HepG2 (cell line): Measurements from ENCODE around the gene MOG. TPM values are rescaled to one million over a fixed set of nuclear protein-coding genes. Genes with fewer than 3 reads are reported as not detected.

Source experiments
- ATAC-seq: fragments of 200-7000 bp; cut with Tn5 transposase; 3 replicates; pipeline ENCODE4 v1.9.1; 2020; ENCODE audit warnings: mild to moderate bottlenecking, moderate library complexity
- BruUV-seq: library from RNA; stranded (reverse); fragments of 400-500 nt; replicated peaks from 2 replicates; lab custom pipeline; 2021; lab: Mats Ljungman, UMichigan
- CTCF ChIA-PET: fragments of 300-600 bp; formaldehyde crosslinking; extraction: SDS; loops from one replicate; lab custom pipeline; 2021; ENCODE audit warnings: low total read pairs, inconsistent platforms, low intra/inter-chr PET ratio; lab: Yijun Ruan, JAX
- POLR2A ChIA-PET: fragments of 350-600 bp; sonication (Branson Sonifier 250); formaldehyde crosslinking; loops from one replicate; lab custom pipeline; 2020; ENCODE audit warnings: antibody characterized with exemption, inconsistent platforms; lab: Yijun Ruan, JAX
- DNase-seq: peaks from one replicate; pipeline ENCODE4 v3.0.0-alpha.2; 2015; ENCODE audit warnings: low spot score
- FAIRE-seq: peaks from 3 replicates; lab custom pipeline; 2011; peaks lifted over from hg19 to GRCh38; lab: Jason Lieb, UNC
- H2AFZ ChIP-seq: one replicate; pipeline ENCODE4 v1.6.1; 2011; ENCODE audit warnings: low read length, inconsistent platforms
- H3K27ac ChIP-seq: fragments of 300-600 bp; 3 replicates; pipeline ENCODE4 v1.8.0; 2011; ENCODE audit warnings: mixed run types, mild to moderate bottlenecking, mixed read lengths, low read length, inconsistent platforms; ENCODE audit not compliant: insufficient read depth; ENCODE audit errors: extremely low read length
- H3K27me3 ChIP-seq, 2 experiments: fragments of 200-600 bp in 1 of 2; 2 replicates in 1 of 2; 3 replicates in 1 of 2; pipeline versions ENCODE4 v1.6.0 to v1.8.0; 2011; ENCODE audit warnings: low read length in 2 of 2, mild to moderate bottlenecking in 2 of 2, moderate library complexity in 2 of 2, inconsistent platforms in 1 of 2; ENCODE audit not compliant: insufficient read depth in 2 of 2, control insufficient read depth in 1 of 2
- H3K36me3 ChIP-seq, 2 experiments: fragments of 200-600 bp in 1 of 2; replicated peaks in 1 of 2; 2 replicates in 1 of 2; 3 replicates in 1 of 2; pipeline versions ENCODE4 v1.5.1 to v1.8.0; 2011; ENCODE audit warnings: low read length in 2 of 2, inconsistent platforms in 1 of 2; ENCODE audit not compliant: insufficient read depth in 2 of 2, control insufficient read depth in 1 of 2
- H3K4me1 ChIP-seq: 2 replicates; pipeline ENCODE4 v1.5.1; 2012; ENCODE audit warnings: low read length, inconsistent platforms; ENCODE audit not compliant: insufficient read depth
- H3K4me2 ChIP-seq: 2 replicates; pipeline ENCODE4 v1.6.0; 2011; ENCODE audit warnings: low read depth, low read length, inconsistent platforms
- H3K4me3 ChIP-seq, 3 experiments: fragments of 200-600 bp in 1 of 3; sonication (generic), shearing (Covaris generic) in 1 of 3; replicated peaks in 1 of 3; 2 replicates each; pipeline ENCODE4 v1.5.1; 2011 to 2016; ENCODE audit warnings: low read length in 3 of 3, inconsistent platforms in 2 of 3, low read depth in 2 of 3, mild to moderate bottlenecking in 2 of 3, control low read depth in 1 of 3, mixed read lengths in 1 of 3; ENCODE audit not compliant: insufficient read depth in 1 of 3
- H3K79me2 ChIP-seq: one replicate; pipeline ENCODE4 v1.6.1; 2011; ENCODE audit warnings: low read length, inconsistent platforms; ENCODE audit not compliant: insufficient read depth
- H3K9ac ChIP-seq: 2 replicates; pipeline ENCODE4 v1.6.0; 2011; ENCODE audit warnings: mild to moderate bottlenecking, low read depth, low read length, inconsistent platforms; ENCODE audit not compliant: insufficient read depth
- H3K9me3 ChIP-seq: 2 replicates; pipeline ENCODE4 v1.5.1; 2012; ENCODE audit warnings: mild to moderate bottlenecking, low read length
- H4K20me1 ChIP-seq: 2 replicates; pipeline ENCODE4 v1.6.0; 2011; ENCODE audit warnings: inconsistent platforms, mild to moderate bottlenecking, low read length, moderate library complexity; ENCODE audit not compliant: insufficient read depth
- AGO2 ChIP-seq: fragments of 200-400 bp; formaldehyde crosslinking; optimal IDR thresholded peaks from 2 replicates; pipeline ENCODE3; 2017; ENCODE audit warnings: mild to moderate bottlenecking, low read depth, low read length, moderate library complexity
- CEBPG ChIP-seq: IDR thresholded peaks from 2 replicates; pipeline ENCODE4 v1.6.1; 2016
- CSRNP2 ChIP-seq: sonication (generic); formaldehyde crosslinking; conservative IDR thresholded peaks from 2 replicates; pipeline ENCODE4 v1.8.0; 2022; ENCODE audit warnings: low read depth, missing genetic modification reagents
- ELF4 ChIP-seq: sonication (generic); formaldehyde crosslinking; IDR thresholded peaks from 2 replicates; pipeline ENCODE4 v1.5.0; 2020; ENCODE audit warnings: missing genetic modification reagents, mild to moderate bottlenecking, moderate library complexity, borderline replicate concordance
- HIC2 ChIP-seq: sonication (generic); formaldehyde crosslinking; IDR thresholded peaks from 2 replicates; pipeline ENCODE4 v1.9.0; 2022; ENCODE audit warnings: low read depth, missing genetic modification reagents
- MBNL3 ChIP-seq: fragments of 250-450 bp; sonication (Bioruptor Pico); conservative IDR thresholded peaks from 2 replicates; pipeline ENCODE4 v1.8.0; 2022; ENCODE audit warnings: mild to moderate bottlenecking, inconsistent platforms
- MED1 ChIP-seq: sonication (generic); formaldehyde crosslinking; IDR thresholded peaks from 2 replicates; pipeline ENCODE4 v1.4.0; 2020; ENCODE audit warnings: missing genetic modification reagents
- NFKBIZ ChIP-seq: IDR thresholded peaks from 2 replicates; pipeline ENCODE4 v1.6.1; 2018; ENCODE audit warnings: missing genetic modification reagents, missing compliant biosample characterization
- PRDM4 ChIP-seq: sonication (generic); formaldehyde crosslinking; IDR thresholded peaks from 2 replicates; pipeline ENCODE4 v1.9.0; 2021; ENCODE audit warnings: missing genetic modification reagents, borderline replicate concordance
- RBFOX2 ChIP-seq: fragments of 200-400 bp; formaldehyde crosslinking; IDR thresholded peaks from 2 replicates; pipeline ENCODE4 v1.6.1; 2017; ENCODE audit warnings: low read depth, mild to moderate bottlenecking, low read length
- RBM22 ChIP-seq: fragments of 200-400 bp; formaldehyde crosslinking; optimal IDR thresholded peaks from 2 replicates; pipeline ENCODE3; 2017; ENCODE audit warnings: mild to moderate bottlenecking, low read length, moderate library complexity
- SAFB2 ChIP-seq: sonication (generic); formaldehyde crosslinking; IDR thresholded peaks from 2 replicates; pipeline ENCODE4 v1.5.1; 2020; ENCODE audit warnings: missing genetic modification reagents, low read depth, mild to moderate bottlenecking, borderline replicate concordance
- SNAI1 ChIP-seq: sonication (generic); formaldehyde crosslinking; IDR thresholded peaks from 2 replicates; pipeline ENCODE4 v1.5.0; 2020; ENCODE audit warnings: mild to moderate bottlenecking, missing genetic modification reagents, borderline replicate concordance
- STAT6 ChIP-seq: sonication (generic); formaldehyde crosslinking; IDR thresholded peaks from 2 replicates; pipeline ENCODE4 v1.4.0; 2020; ENCODE audit warnings: missing genetic modification reagents, mild to moderate bottlenecking, borderline replicate concordance
- ZBTB8A ChIP-seq: sonication (generic); formaldehyde crosslinking; IDR thresholded peaks from 2 replicates; pipeline ENCODE4 v1.4.0; 2020; ENCODE audit warnings: mild to moderate bottlenecking, low read depth, missing genetic modification reagents, borderline replicate concordance
- ZNF598 ChIP-seq: sonication (generic); formaldehyde crosslinking; IDR thresholded peaks from 2 replicates; pipeline ENCODE4 v1.5.1; 2020; ENCODE audit warnings: mild to moderate bottlenecking, missing genetic modification reagents, borderline replicate concordance
- WGBS: methylation state at CpG from one replicate; pipeline ENCODE4 v1.1.6; 2017; ENCODE audit warnings: low lambda C conversion rate; 5-methylcytosine and 5-hydroxymethylcytosine counted together
- in situ Hi-C: cut with HindIII; loops from 2 replicates; pipeline ENCODE4 v1.10.0; 2017; ENCODE audit warnings: low pct_unique_long_range_greater_than_20kb; ENCODE audit not compliant: extremely low pct_ligation_motif_present
- intact Hi-C: fragments of 100-400 bp; cut with micrococcal nuclease; formaldehyde crosslinking; loops from one replicate; pipeline ENCODE4 v1.10.0; 2022; ENCODE audit not compliant: unreplicated experiment
- polyA plus RNA-seq, 8 experiments: library from polyadenylated mRNA; depleted of rRNA in 3 of 8; stranded (reverse) in 7 of 8; unstranded in 1 of 8; fragments of >200 nt; fragmentation: Illumina TruSeq in 4 of 8; extraction: Trizol in 4 of 8; gene quantifications; 2 replicates each; pipeline versions ENCODE4 v1.2.1 to v1.2.3, GENCODE V29; 2011 to 2016; ENCODE audit warnings: low read depth in 4 of 8, missing spikeins in 1 of 8, mixed read lengths in 1 of 8; ENCODE audit not compliant: insufficient read depth in 1 of 8
- total RNA-seq, 5 experiments: library from RNA; depleted of rRNA; stranded (reverse); fragments of >200 nt; fragmentation: Illumina TruSeq; extraction: Trizol; gene quantifications; 2 replicates each; pipeline ENCODE4 v1.2.3, GENCODE V29; 2016; ENCODE audit warnings: low read depth in 1 of 5

Gene MOG
- total and polyA plus RNA-seq, 2 of the 13 experiments (the other 11 are each of a cell fraction or from before 2014, with no cell fraction given): not detected

- no peak within 1 kb of the TSS for H2AFZ ChIP-seq
- H3K9me3 ChIP-seq: no peaks in the 10 kb centered on the region
- intact Hi-C loops: no loop called here
- DNase-seq (no peak), ATAC-seq (no peak), FAIRE-seq (no peak)
- no peak within 1 kb of the TSS for H3K4me2 ChIP-seq
- no peak within 1 kb of the TSS for H3K27ac ChIP-seq
- no peak for TF ChIP-seq MED1
- no peak for TF ChIP-seq AGO2
- no peak for TF ChIP-seq SNAI1 (CRISPR knock-in tag)
- TF ChIP-seq RBFOX2: no peak
- no peak for TF ChIP-seq ELF4
- TF ChIP-seq MBNL3 (CRISPR knock-in tag): no peak
- no peak for TF ChIP-seq HIC2 (CRISPR knock-in tag)
- TF ChIP-seq CEBPG: no peak
- no peak for TF ChIP-seq CSRNP2 (CRISPR knock-in tag)
- TF ChIP-seq PRDM4: no peak
- TF ChIP-seq STAT6 (CRISPR knock-in tag): no peak
- TF ChIP-seq ZBTB8A (CRISPR knock-in tag): no peak
- TF ChIP-seq ZNF598 (CRISPR knock-in tag): no peak
- no peak for TF ChIP-seq NFKBIZ (CRISPR knock-in tag)
- TF ChIP-seq SAFB2 (CRISPR knock-in tag): no peak
- no peak for TF ChIP-seq RBM22
- TF ChIP-seq, all 625 proteins: peak for 0
- CTCF ChIA-PET: no interaction called here
- Histone ChIP-seq H3K27me3 (no peaks in the 10 kb centered on the region; a peak in 1 of 5 replicates), H3K79me2 (no peaks in the 10 kb centered on the region), H3K4me1 (no peaks in the 10 kb centered on the region), H3K36me3 (no peaks in the 10 kb centered on the region), H3K4me3 (no peak within 1 kb of the TSS), H4K20me1 (no peaks in the 10 kb centered on the region), H3K9ac (no peak within 1 kb of the TSS)
- in situ Hi-C loops: no loop called here
- BruUV-seq: no TSS peak
- WGBS: 75% methylated on average over 31 of the region's 31 CpGs
- POLR2A ChIA-PET: no interaction called here
Measured at GRCh38 chr6:29680904-29681303, 24.0 kb downstream of the MOG start, which contains the start of gene ZFP57. Gene ZFP57 (minus strand): TSS chr6:29681152. CDS start chr6:29677003, 4,149 bp downstream.
